ENCODE results near the gene MESP1. TPM values are rescaled to one million over a fixed set of nuclear protein-coding genes. Genes with fewer than 3 reads are reported as not detected.

The MESP1 gene
- total and polyA plus RNA-seq, 2 of the 4 experiments (the other 2 are of a cell fraction), result under 0.01 to 0.10 TPM

DNA sequence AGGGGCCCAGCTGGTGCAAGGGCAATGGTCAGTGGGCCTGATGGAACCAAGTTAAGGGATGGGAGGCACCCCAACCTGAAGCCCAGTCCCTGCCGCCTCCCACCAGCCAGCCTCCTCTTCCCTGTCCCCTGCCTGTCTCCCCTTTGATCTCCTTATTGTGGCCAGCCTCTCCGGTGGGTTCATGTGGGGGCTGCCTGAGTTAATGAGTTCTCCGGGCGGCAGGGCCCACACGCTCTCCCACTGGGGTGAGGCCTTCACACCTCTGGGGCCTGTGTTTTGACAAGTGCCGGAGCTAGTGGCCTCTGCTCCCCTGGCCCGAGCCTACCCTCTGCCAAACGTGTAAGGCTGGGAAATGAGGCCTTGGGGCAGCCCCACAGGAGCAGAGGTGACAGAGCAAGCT, 7.2 kb upstream of the MESP1 start:
- H3K4me3 ChIP-seq (ENCODE audit: insufficient read depth, low read depth, low read length), result no peak overlapping the region
- 59% methylated on average over 3 of the region's 8 CpGs; no CpG with 5 or more reads in 1 of the 2 experiments for WGBS, 2 experiments (ENCODE audit: extremely low coverage in 2 of 2, insufficient read length in 1 of 2)
- no peaks in the 10 kb centered on the region for H3K27me3 ChIP-seq (ENCODE audit: control insufficient read depth, insufficient read depth, low read length)
- H4K5ac ChIP-seq (ENCODE audit: low read depth, low read length), result no peak overlapping the region
- no peaks in the 10 kb centered on the region; the same call in 1 of the 2 replicates for H3K9me1 ChIP-seq (ENCODE audit: insufficient read depth, low read length)
- H2AFZ ChIP-seq (replicated peaks; ENCODE audit: low read length, poor library complexity), result no peak overlapping the region
- H3K4me1 ChIP-seq (ENCODE audit: control insufficient read depth, insufficient read depth, low read length), result peaks cover 2% of the 10 kb centered on the region; the same call in 1 of the 2 replicates
- no peak overlapping the region for H3K18ac ChIP-seq (ENCODE audit: low read depth, low read length)
- DNase-seq, result no peak
- H2BK5ac ChIP-seq (ENCODE audit: low read depth, low read length, poor library complexity, severe bottlenecking), result no peak overlapping the region
- in situ Hi-C loops (cut with MboI; ENCODE audit: low sequenced_read_pairs), result loop anchor here (5.0 to 10.0 kb wide), 2 partner anchors 119 to 317 kb away; no protein-coding TSS in a partner anchor
- H2BK15ac ChIP-seq (ENCODE audit: low read depth, low read length), result no peak overlapping the region
- H3K4ac ChIP-seq (ENCODE audit: low read depth, low read length), result no peak overlapping the region
- no peak overlapping the region for H2AK9ac ChIP-seq (replicated peaks; ENCODE audit: low read depth, low read length, poor library complexity)
- H3K56ac ChIP-seq (ENCODE audit: extremely low read depth, insufficient read depth, low read length), result no peak overlapping the region
- H3K27ac ChIP-seq (ENCODE audit: insufficient read depth, low read length), result no peak overlapping the region
- H3K4me2 ChIP-seq (ENCODE audit: low read depth, low read length), result no peak overlapping the region
- ChIA-PET POLR2A (ENCODE audit: unreplicated experiment) (no interaction called here), CTCF (no interaction called here)
- no peak overlapping the region for H2BK20ac ChIP-seq (ENCODE audit: low read depth, low read length)
- H3K79me1 ChIP-seq (ENCODE audit: low read depth in 1 of 2, low read length in 2 of 2), result no peaks in the 10 kb centered on the region
- no peak overlapping the region for H2BK120ac ChIP-seq (ENCODE audit: low read depth, low read length)
- intact Hi-C loops (cut with micrococcal nuclease), result no loop called here
- TF ChIP-seq POLR2A (IDR thresholded peaks at IDR 0.05; ENCODE audit: low read depth, low read length) (no peak), RFX5 (IDR thresholded peaks at IDR 0.05; ENCODE audit: low read depth, low read length) (no peak), MAZ (IDR thresholded peaks at IDR 0.05; ENCODE audit: borderline replicate concordance, low read depth, low read length) (no peak), RCOR1 (IDR thresholded peaks at IDR 0.05; ENCODE audit: insufficient replicate concordance, low read length) (no peak), RAD21 (IDR thresholded peaks at IDR 0.05; ENCODE audit: low read length) (no peak), CEBPB (IDR thresholded peaks at IDR 0.05; ENCODE audit: low read depth, low read length) (no peak), BHLHE40 (IDR thresholded peaks at IDR 0.05; ENCODE audit: low read depth, low read length) (no peak), MXI1 (IDR thresholded peaks at IDR 0.05; ENCODE audit: borderline replicate concordance, low read depth, low read length) (no peak), MAFK (IDR thresholded peaks at IDR 0.05; ENCODE audit: low read depth, low read length) (no peak)
- TF ChIP-seq, protein P1, sequence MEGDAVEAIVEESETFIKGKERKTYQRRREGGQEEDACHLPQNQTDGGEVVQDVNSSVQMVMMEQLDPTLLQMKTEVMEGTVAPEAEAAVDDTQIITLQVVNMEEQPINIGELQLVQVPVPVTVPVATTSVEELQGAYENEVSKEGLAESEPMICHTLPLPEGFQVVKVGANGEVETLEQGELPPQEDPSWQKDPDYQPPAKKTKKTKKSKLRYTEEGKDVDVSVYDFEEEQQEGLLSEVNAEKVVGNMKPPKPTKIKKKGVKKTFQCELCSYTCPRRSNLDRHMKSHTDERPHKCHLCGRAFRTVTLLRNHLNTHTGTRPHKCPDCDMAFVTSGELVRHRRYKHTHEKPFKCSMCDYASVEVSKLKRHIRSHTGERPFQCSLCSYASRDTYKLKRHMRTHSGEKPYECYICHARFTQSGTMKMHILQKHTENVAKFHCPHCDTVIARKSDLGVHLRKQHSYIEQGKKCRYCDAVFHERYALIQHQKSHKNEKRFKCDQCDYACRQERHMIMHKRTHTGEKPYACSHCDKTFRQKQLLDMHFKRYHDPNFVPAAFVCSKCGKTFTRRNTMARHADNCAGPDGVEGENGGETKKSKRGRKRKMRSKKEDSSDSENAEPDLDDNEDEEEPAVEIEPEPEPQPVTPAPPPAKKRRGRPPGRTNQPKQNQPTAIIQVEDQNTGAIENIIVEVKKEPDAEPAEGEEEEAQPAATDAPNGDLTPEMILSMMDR (conservative IDR thresholded peaks at IDR 0.05; ENCODE audit: low read depth, low read length), result no peak
- TF ChIP-seq, protein P2, sequence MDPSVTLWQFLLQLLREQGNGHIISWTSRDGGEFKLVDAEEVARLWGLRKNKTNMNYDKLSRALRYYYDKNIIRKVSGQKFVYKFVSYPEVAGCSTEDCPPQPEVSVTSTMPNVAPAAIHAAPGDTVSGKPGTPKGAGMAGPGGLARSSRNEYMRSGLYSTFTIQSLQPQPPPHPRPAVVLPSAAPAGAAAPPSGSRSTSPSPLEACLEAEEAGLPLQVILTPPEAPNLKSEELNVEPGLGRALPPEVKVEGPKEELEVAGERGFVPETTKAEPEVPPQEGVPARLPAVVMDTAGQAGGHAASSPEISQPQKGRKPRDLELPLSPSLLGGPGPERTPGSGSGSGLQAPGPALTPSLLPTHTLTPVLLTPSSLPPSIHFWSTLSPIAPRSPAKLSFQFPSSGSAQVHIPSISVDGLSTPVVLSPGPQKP (IDR thresholded peaks at IDR 0.05; ENCODE audit: borderline replicate concordance, low read depth, low read length), result no peak
- H2AK5ac ChIP-seq (ENCODE audit: low read depth, low read length), result no peak overlapping the region
- H3K14ac ChIP-seq (replicated peaks; ENCODE audit: low read depth, low read length), result no peak overlapping the region
- ATAC-seq (ENCODE audit: low read depth), result no peak
- no peak overlapping the region for H4K91ac ChIP-seq (ENCODE audit: insufficient read depth, low read depth, low read length)
- H3K9ac ChIP-seq (ENCODE audit: low read depth, low read length), result no peak overlapping the region
- H4K8ac ChIP-seq (ENCODE audit: low read depth in 2 of 2, low read length in 2 of 2), result no peak overlapping the region
- dilution Hi-C loops (cut with HindIII; ENCODE audit: low sequenced_read_pairs, unreplicated experiment), result loop anchor here (25.0 kb wide), 1 partner anchor 104 kb away; no protein-coding TSS in a partner anchor
- H3K9me3 ChIP-seq (ENCODE audit: control insufficient read depth, insufficient read depth, low read length), result no peaks in the 10 kb centered on the region
- H4K20me1 ChIP-seq (ENCODE audit: insufficient read depth, low read length), result no peaks in the 10 kb centered on the region
- no peak overlapping the region for H3K23ac ChIP-seq (ENCODE audit: low read depth, low read length)
- no peaks in the 10 kb centered on the region for H3K36me3 ChIP-seq (ENCODE audit: control insufficient read depth, insufficient read depth, low read length)
- BruUV-seq (replicated peaks), result no TSS peak
